Measurements from ENCODE around the gene CCL27. TPM values are rescaled to one million over a fixed set of nuclear protein-coding genes. Genes with fewer than 3 reads are reported as not detected.

The CCL27 gene
- total and polyA plus RNA-seq, 10 of the 15 experiments (the other 5 are each of a cell fraction or from before 2014, with no cell fraction given), result 0.45 TPM; not detected in 9

DNA sequence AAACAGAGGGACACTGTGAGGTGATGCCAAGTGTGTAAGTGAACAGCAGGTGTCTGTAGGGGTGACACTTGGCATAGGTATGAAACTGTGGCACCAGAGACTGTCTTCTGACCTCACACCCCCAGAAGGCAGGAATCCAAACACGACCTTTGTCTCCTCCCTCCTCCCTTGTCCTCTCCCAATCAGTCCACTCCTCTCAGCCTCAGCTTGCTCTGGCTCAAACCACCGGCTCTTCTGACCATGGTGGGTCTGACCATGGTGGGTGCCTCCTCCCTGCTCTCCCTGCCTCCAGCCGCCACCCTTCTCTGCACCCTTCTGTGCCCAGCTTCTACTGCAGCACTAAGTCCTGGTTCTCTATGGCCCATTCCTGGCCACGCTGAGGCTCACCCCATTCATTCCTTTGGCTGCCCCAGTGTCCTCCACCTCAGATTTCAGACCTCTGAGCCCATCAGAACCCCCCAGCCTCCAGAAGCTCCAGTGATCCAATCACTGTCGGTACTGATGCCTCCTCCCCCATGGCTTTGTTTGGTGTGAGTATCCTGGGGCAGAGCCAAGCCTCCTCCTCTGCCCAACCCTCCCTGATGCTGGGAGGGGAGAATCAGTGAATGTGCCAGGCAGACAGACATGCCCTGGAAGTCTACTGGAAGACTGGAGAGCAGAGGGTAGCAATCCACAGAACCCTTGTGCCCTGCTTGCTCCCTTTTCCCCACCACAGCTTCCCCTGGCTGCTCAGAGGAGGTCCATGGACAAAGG lies 31.9 kb downstream of the CCL27 start:
- H3K9ac ChIP-seq (ENCODE audit: control insufficient read depth, insufficient read depth, low read length), result no peak overlapping the region
- intact Hi-C loops (cut with micrococcal nuclease; ENCODE audit: unreplicated experiment), result no loop called here
- H3K27me3 ChIP-seq (replicated peaks in 1 of 2; ENCODE audit: control insufficient read depth in 2 of 2, insufficient read depth in 2 of 2, low read length in 1 of 2), result peaks cover 10 to 18% of the 10 kb centered on the region in 2 experiments
- DNase-seq (ENCODE audit: low read depth, low spot score) (no peak), FAIRE-seq (no peak), ATAC-seq (no peak)
- no TSS peak for BruUV-seq (replicated peaks)
- ChIA-PET RAD21 (ENCODE audit: unreplicated experiment) (no interaction called here), CTCF (interaction anchor here (0.8 to 1.2 kb wide), 4 partner anchors 13 to 197 kb away, joined by 3 to 4 read pairs (median 3); partner anchors contain the start of gene RPP25L), POLR2A (no interaction called here), SMC1A (ENCODE audit: uncharacterized antibody, unreplicated experiment) (interaction anchor here (1.1 to 1.2 kb wide), 2 partner anchors 10 to 16 kb away, joined by 3 read pairs; partner anchors contain the start of genes DCTN3 and GALT)
- H3K4me1 ChIP-seq (ENCODE audit: control insufficient read depth, insufficient read depth, low read length), result peaks cover 4% of the 10 kb centered on the region; the same call in 1 of the 2 replicates
- no peak overlapping the region for H3K4me2 ChIP-seq (ENCODE audit: control insufficient read depth, insufficient read depth)
- H3K4me3 ChIP-seq, result no peak overlapping the region
- H3K79me2 ChIP-seq (ENCODE audit: control insufficient read depth, insufficient read depth, low read length), result no peaks in the 10 kb centered on the region; the same call in 1 of the 2 replicates
- H2AFZ ChIP-seq (ENCODE audit: control insufficient read depth, low read depth, low read length), result no peak overlapping the region
- no peaks in the 10 kb centered on the region for H3K9me3 ChIP-seq (replicated peaks; ENCODE audit: control insufficient read depth, insufficient read depth, low read length)
- no peaks in the 10 kb centered on the region; the same call in none of the 2 replicates for H4K20me1 ChIP-seq (ENCODE audit: control insufficient read depth, insufficient read depth)
- H3K27ac ChIP-seq (ENCODE audit: control insufficient read depth, insufficient read depth), result no peak overlapping the region
- H3K36me3 ChIP-seq (ENCODE audit: control insufficient read depth in 2 of 2, insufficient read depth in 2 of 2, low read length in 1 of 2), result peaks cover under 1 to 5% of the 10 kb centered on the region in 2 experiments; a peak in 3 of 4 replicates
- 25% methylated on average over 5 of the region's 5 CpGs for WGBS (ENCODE audit: insufficient coverage, insufficient replicate concordance, low lambda C conversion rate, missing lambda C conversion rate)
- in situ Hi-C loops (cut with MboI), result no loop called here
- no peak for TF ChIP-seq IKZF1 (conservative IDR thresholded peaks at IDR 0.05)
- TF ChIP-seq, protein P1, sequence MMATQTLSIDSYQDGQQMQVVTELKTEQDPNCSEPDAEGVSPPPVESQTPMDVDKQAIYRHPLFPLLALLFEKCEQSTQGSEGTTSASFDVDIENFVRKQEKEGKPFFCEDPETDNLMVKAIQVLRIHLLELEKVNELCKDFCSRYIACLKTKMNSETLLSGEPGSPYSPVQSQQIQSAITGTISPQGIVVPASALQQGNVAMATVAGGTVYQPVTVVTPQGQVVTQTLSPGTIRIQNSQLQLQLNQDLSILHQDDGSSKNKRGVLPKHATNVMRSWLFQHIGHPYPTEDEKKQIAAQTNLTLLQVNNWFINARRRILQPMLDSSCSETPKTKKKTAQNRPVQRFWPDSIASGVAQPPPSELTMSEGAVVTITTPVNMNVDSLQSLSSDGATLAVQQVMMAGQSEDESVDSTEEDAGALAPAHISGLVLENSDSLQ (IDR thresholded peaks at IDR 0.05), result no peak
- no peak for TF ChIP-seq TCF3 (IDR thresholded peaks at IDR 0.05; ENCODE audit: borderline replicate concordance, insufficient read depth, low read depth, low read length)
- TF ChIP-seq, protein P2, sequence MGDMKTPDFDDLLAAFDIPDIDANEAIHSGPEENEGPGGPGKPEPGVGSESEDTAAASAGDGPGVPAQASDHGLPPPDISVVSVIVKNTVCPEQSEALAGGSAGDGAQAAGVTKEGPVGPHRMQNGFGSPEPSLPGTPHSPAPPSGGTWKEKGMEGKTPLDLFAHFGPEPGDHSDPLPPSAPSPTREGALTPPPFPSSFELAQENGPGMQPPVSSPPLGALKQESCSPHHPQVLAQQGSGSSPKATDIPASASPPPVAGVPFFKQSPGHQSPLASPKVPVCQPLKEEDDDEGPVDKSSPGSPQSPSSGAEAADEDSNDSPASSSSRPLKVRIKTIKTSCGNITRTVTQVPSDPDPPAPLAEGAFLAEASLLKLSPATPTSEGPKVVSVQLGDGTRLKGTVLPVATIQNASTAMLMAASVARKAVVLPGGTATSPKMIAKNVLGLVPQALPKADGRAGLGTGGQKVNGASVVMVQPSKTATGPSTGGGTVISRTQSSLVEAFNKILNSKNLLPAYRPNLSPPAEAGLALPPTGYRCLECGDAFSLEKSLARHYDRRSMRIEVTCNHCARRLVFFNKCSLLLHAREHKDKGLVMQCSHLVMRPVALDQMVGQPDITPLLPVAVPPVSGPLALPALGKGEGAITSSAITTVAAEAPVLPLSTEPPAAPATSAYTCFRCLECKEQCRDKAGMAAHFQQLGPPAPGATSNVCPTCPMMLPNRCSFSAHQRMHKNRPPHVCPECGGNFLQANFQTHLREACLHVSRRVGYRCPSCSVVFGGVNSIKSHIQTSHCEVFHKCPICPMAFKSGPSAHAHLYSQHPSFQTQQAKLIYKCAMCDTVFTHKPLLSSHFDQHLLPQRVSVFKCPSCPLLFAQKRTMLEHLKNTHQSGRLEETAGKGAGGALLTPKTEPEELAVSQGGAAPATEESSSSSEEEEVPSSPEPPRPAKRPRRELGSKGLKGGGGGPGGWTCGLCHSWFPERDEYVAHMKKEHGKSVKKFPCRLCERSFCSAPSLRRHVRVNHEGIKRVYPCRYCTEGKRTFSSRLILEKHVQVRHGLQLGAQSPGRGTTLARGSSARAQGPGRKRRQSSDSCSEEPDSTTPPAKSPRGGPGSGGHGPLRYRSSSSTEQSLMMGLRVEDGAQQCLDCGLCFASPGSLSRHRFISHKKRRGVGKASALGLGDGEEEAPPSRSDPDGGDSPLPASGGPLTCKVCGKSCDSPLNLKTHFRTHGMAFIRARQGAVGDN (IDR thresholded peaks at IDR 0.05), result no peak
- no peak for TF ChIP-seq POLR2AphosphoS2 (IDR thresholded peaks at IDR 0.05; ENCODE audit: low read depth, low read length)
- TF ChIP-seq SIX5 (IDR thresholded peaks at IDR 0.05; ENCODE audit: low read depth, low read length, severe bottlenecking), result no peak
- TF ChIP-seq CBX3 (IDR thresholded peaks at IDR 0.05; ENCODE audit: borderline replicate concordance, low read depth), result no peak
- TF ChIP-seq BCL11A (IDR thresholded peaks at IDR 0.05; ENCODE audit: low read depth, low read length), result no peak
- no peak for TF ChIP-seq RFX5 (IDR thresholded peaks at IDR 0.05; ENCODE audit: low read depth, low read length)
- no peak for TF ChIP-seq TBL1XR1 (IDR thresholded peaks at IDR 0.05; ENCODE audit: low read depth, low read length)
- TF ChIP-seq, protein P3, sequence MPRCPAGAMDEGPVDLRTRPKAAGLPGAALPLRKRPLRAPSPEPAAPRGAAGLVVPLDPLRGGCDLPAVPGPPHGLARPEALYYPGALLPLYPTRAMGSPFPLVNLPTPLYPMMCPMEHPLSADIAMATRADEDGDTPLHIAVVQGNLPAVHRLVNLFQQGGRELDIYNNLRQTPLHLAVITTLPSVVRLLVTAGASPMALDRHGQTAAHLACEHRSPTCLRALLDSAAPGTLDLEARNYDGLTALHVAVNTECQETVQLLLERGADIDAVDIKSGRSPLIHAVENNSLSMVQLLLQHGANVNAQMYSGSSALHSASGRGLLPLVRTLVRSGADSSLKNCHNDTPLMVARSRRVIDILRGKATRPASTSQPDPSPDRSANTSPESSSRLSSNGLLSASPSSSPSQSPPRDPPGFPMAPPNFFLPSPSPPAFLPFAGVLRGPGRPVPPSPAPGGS (IDR thresholded peaks at IDR 0.05; ENCODE audit: borderline replicate concordance, insufficient read depth, low read depth, low read length, poor library complexity, severe bottlenecking), result no peak
- no peak for TF ChIP-seq BMI1 (IDR thresholded peaks at IDR 0.05; ENCODE audit: borderline replicate concordance)
- TF ChIP-seq WRNIP1 (IDR thresholded peaks at IDR 0.05; ENCODE audit: borderline replicate concordance, low read depth, low read length), result no peak
- TF ChIP-seq POLR2AphosphoS5 (IDR thresholded peaks at IDR 0.05; ENCODE audit: low read length), result no peak
- TF ChIP-seq FOS (IDR thresholded peaks at IDR 0.05; ENCODE audit: borderline replicate concordance, extremely low read depth, insufficient read length), result no peak
